Fibroblast of peridontal ligament (primary cell): ENCODE measurements around the gene ITPR2.
"Not testable (repeated sequence)": the region's sequence is repeated elsewhere in the genome, so short reads cannot be mapped to it uniquely, and the experiment has no call there.

Source experiments
- DNase-seq: peaks from one replicate; pipeline ENCODE4 v3.0.0-alpha.2; 2010; ENCODE audit errors: extremely low read depth

ITPR2 gene

GRCh38 chr12:26786865-26787514 lies 46.0 kb downstream of the ITPR2 start:
- peak; percentile 89 for DNase-seq

GRCh38 chr12:26786491-26786864 lies 46.5 kb downstream of the ITPR2 start:
- peak; percentile 41 for DNase-seq

GRCh38 chr12:26783816-26784379 lies 49.1 kb downstream of the ITPR2 start:
- DNase-seq = not testable (repeated sequence)

- DNase-seq = no peak
Observed at GRCh38 chr12:26783131-26783526, 49.9 kb downstream of the ITPR2 start.

- DNase-seq = no peak
Observed at GRCh38 chr12:26782372-26783130, 50.4 kb downstream of the ITPR2 start.

- not testable (repeated sequence) for DNase-seq
Observed at GRCh38 chr12:26780656-26781055, 52.3 kb downstream of the ITPR2 start.

- DNase-seq = not testable (repeated sequence)
Observed at GRCh38 chr12:26778173-26778775, 54.7 kb downstream of the ITPR2 start.

GRCh38 chr12:26777236-26777635 lies 55.8 kb downstream of the ITPR2 start:
- no peak for DNase-seq

GRCh38 chr12:26775991-26776390 lies 57.0 kb downstream of the ITPR2 start:
- peak; percentile 10 for DNase-seq

- DNase-seq = no peak
Observed at GRCh38 chr12:26773313-26774104, 59.5 kb downstream of the ITPR2 start.

- no peak for DNase-seq
Observed at GRCh38 chr12:26771861-26772260, 61.1 kb downstream of the ITPR2 start.

- DNase-seq = no peak
Observed at GRCh38 chr12:26770239-26771070, 62.5 kb downstream of the ITPR2 start.

- no peak for DNase-seq
Observed at GRCh38 chr12:26769611-26770010, 63.4 kb downstream of the ITPR2 start.

- no peak for DNase-seq
Observed at GRCh38 chr12:26768611-26769603, 64.1 kb downstream of the ITPR2 start.

- DNase-seq = no peak
Observed at GRCh38 chr12:26767865-26768264, 65.1 kb downstream of the ITPR2 start.

GRCh38 chr12:26767116-26767515 lies 65.9 kb downstream of the ITPR2 start:
- DNase-seq = no peak

- no peak for DNase-seq
Observed at GRCh38 chr12:26762186-26762585, 70.8 kb downstream of the ITPR2 start.

GRCh38 chr12:26761775-26762174 lies 71.2 kb downstream of the ITPR2 start:
- DNase-seq = no peak

- no peak for DNase-seq
Observed at GRCh38 chr12:26760657-26761293, 72.2 kb downstream of the ITPR2 start.
